Measurements from ENCODE around the gene IGSF8. TPM values are rescaled to one million over a fixed set of nuclear protein-coding genes. Genes with fewer than 3 reads are reported as not detected.

The IGSF8 gene
- total RNA-seq, 1 donor from 2014 or later, result 37.5 TPM

- H3K4me3 ChIP-seq, result peak overlapping the region; percentile 77
- H3K4me1 ChIP-seq, result peaks cover 28% of the 10 kb centered on the region
- ATAC-seq (no peak), DNase-seq (peak; percentile 60)
- TF ChIP-seq, protein P1, sequence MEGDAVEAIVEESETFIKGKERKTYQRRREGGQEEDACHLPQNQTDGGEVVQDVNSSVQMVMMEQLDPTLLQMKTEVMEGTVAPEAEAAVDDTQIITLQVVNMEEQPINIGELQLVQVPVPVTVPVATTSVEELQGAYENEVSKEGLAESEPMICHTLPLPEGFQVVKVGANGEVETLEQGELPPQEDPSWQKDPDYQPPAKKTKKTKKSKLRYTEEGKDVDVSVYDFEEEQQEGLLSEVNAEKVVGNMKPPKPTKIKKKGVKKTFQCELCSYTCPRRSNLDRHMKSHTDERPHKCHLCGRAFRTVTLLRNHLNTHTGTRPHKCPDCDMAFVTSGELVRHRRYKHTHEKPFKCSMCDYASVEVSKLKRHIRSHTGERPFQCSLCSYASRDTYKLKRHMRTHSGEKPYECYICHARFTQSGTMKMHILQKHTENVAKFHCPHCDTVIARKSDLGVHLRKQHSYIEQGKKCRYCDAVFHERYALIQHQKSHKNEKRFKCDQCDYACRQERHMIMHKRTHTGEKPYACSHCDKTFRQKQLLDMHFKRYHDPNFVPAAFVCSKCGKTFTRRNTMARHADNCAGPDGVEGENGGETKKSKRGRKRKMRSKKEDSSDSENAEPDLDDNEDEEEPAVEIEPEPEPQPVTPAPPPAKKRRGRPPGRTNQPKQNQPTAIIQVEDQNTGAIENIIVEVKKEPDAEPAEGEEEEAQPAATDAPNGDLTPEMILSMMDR (IDR thresholded peaks at IDR 0.05), result no peak
- no peaks in the 10 kb centered on the region for H3K9me3 ChIP-seq
- intact Hi-C loops (cut with DNase I), result no loop called here
- peaks cover 20% of the 10 kb centered on the region for H3K36me3 ChIP-seq
- no peaks in the 10 kb centered on the region for H3K27me3 ChIP-seq
- H3K27ac ChIP-seq, result peak overlapping the region; percentile 80
These were observed 1.1 kb downstream of the IGSF8 start for GRCh38 chr1:160097151-160097910.

GRCh38 chr1:160096274-160097116 lies 1.9 kb downstream of the IGSF8 start:
- intact Hi-C loops (cut with DNase I), result no loop called here
- DNase-seq (peak; percentile 35), ATAC-seq (no peak)
- Histone ChIP-seq H3K4me1 (peaks cover 27% of the 10 kb centered on the region), H3K9me3 (no peaks in the 10 kb centered on the region), H3K27me3 (no peaks in the 10 kb centered on the region), H3K27ac (no peak overlapping the region), H3K4me3 (no peak overlapping the region), H3K36me3 (peaks cover 28% of the 10 kb centered on the region)
- TF ChIP-seq, protein P1 (IDR thresholded peaks at IDR 0.05), result no peak

GRCh38 chr1:160095382-160096105 lies 2.9 kb downstream of the IGSF8 start:
- TF ChIP-seq, protein P1 (IDR thresholded peaks at IDR 0.05), result no peak
- ATAC-seq, result no peak
- H3K36me3 ChIP-seq, result peaks cover 35% of the 10 kb centered on the region
- intact Hi-C loops (cut with DNase I), result no loop called here
- no peaks in the 10 kb centered on the region for H3K27me3 ChIP-seq
- H3K9me3 ChIP-seq, result no peaks in the 10 kb centered on the region
- no peak overlapping the region for H3K27ac ChIP-seq
- peak; percentile 54 for DNase-seq
- peaks cover 23% of the 10 kb centered on the region for H3K4me1 ChIP-seq
- no peak overlapping the region for H3K4me3 ChIP-seq

DNA sequence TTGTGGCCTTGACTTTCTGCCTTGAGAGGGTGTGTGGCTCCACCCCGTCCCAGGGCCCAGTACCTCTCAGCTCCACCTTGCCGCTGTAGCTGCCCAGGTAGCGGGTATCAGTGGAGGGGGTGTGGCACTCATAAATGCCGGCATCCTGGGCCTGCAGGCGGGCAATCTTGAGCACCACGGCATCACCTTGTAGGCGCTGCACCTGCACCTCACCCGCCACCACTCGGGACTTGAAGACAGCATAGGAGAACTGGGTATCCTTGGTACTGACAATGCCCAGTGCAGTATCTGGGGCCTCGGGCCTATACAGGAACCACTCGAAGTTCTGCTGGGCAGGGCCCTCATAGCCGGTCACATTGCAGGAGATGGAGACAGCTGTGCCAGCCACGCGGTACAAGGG lies 3.6 kb downstream of the IGSF8 start:
- no peaks in the 10 kb centered on the region for H3K27me3 ChIP-seq
- ATAC-seq (no peak), DNase-seq (peak; percentile 44)
- no peak overlapping the region for H3K4me3 ChIP-seq
- H3K9me3 ChIP-seq, result no peaks in the 10 kb centered on the region
- no peak overlapping the region for H3K27ac ChIP-seq
- peaks cover 23% of the 10 kb centered on the region for H3K4me1 ChIP-seq
- intact Hi-C loops (cut with DNase I), result no loop called here
- TF ChIP-seq, protein P1 (IDR thresholded peaks at IDR 0.05), result no peak
- H3K36me3 ChIP-seq, result peaks cover 35% of the 10 kb centered on the region

DNA sequence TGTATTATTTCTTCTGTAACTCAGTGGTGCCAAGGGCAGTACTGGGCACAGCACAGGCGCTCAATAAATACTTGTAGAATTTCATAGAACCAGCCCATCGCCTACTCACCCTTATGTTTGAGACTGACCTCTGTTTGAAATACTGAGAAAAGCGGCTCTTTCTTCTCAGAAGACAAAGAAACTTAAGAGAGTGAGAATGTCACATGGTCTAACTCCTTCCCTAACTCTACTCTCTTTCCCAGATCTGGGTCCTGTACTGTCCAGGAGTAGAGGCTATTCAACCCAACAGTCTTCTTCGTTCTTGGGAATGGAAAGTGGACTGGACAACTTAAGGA lies 4.2 kb downstream of the IGSF8 start:
- ATAC-seq (no peak), DNase-seq (no peak)
- no peaks in the 10 kb centered on the region for H3K9me3 ChIP-seq
- H3K4me1 ChIP-seq, result peaks cover 19% of the 10 kb centered on the region
- H3K4me3 ChIP-seq, result no peak overlapping the region
- H3K27me3 ChIP-seq, result no peaks in the 10 kb centered on the region
- TF ChIP-seq, protein P1 (IDR thresholded peaks at IDR 0.05), result no peak
- H3K36me3 ChIP-seq, result peaks cover 35% of the 10 kb centered on the region
- intact Hi-C loops (cut with DNase I), result no loop called here
- H3K27ac ChIP-seq, result no peak overlapping the region
